ENCODE data around the gene TMEM168. TPM values are rescaled to one million over a fixed set of nuclear protein-coding genes. Genes with fewer than 3 reads are reported as not detected.

TMEM168 gene
- 20.5 and 26.8 TPM in 2 replicates for total RNA-seq

GRCh38 chr7:112789817-112790585 lies at the start of gene TMEM168:
TSS of gene TMEM168 (minus strand) at chr7:112790393. CDS start at chr7:112784825, 5,568 bp downstream.

Data from smooth muscle cell of trachea (primary cell).